ENCODE data around the gene CEP170.
"Not testable (repeated sequence)": the region's sequence is repeated elsewhere in the genome, so short reads cannot be mapped to it uniquely, and the experiment has no call there.

Gene CEP170

DNA sequence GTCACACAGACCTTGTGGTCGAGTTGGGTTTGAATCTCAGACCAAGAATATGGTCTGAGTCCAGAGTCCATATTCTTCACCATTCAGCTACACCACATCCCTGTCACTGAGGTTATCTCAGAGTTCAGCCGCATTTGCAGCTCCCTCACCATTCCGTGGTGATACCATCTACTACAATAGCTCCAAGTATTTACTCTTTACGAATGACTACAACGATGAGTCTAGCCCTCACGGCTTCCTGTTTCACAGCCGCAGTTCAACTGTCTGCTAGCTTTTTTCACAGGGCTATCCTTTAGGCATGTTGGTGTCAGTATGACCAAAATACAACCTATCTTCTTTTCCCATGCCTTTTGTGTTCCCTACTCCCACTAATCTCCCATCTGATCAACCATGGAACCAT lies 104.2 kb downstream of the CEP170 start:
- not testable (repeated sequence) for DNase-seq

GRCh38 chr1:243149120-243149519 lies 106.0 kb downstream of the CEP170 start:
- not testable (repeated sequence) for DNase-seq

- DNase-seq = not testable (repeated sequence)
These were observed 107.7 kb downstream of the CEP170 start for GRCh38 chr1:243147351-243147750.

DNA sequence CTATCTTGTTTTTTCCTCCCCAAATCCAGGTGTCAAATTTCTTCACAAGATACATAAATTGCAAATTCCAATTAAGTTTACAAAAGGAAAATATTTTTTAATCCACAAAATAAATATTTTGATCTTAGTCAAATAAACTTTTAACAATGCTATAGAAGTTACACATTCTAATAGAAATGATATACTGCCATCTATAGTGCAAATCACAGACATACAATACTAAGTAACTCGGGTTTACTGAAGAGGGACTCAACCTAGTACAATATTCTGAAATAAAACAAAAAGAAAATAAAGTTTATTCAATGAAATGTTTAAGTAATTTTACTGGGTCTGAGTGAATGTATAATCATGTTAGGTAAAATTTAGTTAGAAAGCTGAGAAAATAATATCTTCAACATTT lies 114.6 kb downstream of the CEP170 start:
- DNase-seq = not testable (repeated sequence)

- not testable (repeated sequence) for DNase-seq
These were observed 132.1 kb downstream of the CEP170 start for GRCh38 chr1:243122876-243123409.

- not testable (repeated sequence) for DNase-seq
These were observed 133.1 kb downstream of the CEP170 start for GRCh38 chr1:243121939-243122338.

DNA sequence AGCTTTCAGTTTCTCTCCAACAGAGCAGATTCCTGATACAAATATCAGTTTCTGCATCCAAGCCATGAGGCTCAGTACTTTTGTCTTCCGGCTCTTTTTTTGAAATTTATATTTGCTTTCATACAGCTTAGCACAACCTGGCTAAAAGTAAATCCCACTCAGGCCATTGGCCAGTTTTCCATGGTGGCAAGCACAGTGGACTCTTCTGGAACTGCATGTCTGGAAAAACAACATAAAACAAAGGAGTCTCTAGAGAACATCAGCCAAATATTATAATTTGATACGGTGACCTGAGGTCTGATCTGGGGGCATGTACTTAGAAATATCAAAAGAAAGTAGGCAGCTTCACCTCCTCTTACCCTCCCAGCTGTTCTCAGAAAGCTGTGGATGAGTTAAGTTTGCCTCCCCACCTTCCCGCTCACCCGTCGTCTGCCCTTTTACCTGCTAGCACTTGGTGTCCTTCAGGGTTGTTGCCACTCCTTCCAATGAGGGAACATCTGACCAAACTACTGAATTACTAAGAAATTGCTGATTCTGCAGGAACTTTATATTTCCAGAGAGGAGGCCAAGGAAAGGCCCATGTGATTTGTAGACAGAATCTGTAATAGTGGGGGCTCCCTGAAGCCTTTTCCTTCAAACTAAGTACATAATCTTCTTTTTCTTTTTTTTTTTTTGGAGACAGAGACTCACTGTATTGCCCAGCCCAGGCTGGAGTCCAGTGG lies 136.3 kb downstream of the CEP170 start:
- DNase-seq = not testable (repeated sequence)

- DNase-seq = not testable (repeated sequence)
These were observed 138.9 kb downstream of the CEP170 start for GRCh38 chr1:243116187-243116586.

DNA sequence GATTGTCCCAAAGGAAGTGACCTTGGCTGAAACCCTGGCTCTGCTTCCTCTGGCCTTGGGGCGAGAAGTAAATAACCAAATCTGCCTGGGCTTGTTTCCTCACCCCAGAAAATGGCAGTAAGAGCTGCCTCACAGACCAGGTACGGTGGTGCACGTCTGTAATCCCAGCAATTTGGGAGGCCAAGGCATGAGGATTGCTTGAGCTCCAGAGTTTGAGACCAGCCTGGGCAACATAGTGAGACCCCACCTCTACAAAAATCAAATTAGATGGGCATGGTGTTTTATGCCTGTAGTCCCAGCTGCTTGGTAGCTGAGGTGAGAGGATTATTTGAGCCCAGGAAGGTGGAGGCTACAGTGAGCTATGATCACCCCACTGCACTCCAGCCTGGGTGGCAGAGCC lies 140.3 kb downstream of the CEP170 start:
- not testable (repeated sequence) for DNase-seq

GRCh38 chr1:243114059-243114713 lies 140.9 kb downstream of the CEP170 start:
- not testable (repeated sequence) for DNase-seq

DNA sequence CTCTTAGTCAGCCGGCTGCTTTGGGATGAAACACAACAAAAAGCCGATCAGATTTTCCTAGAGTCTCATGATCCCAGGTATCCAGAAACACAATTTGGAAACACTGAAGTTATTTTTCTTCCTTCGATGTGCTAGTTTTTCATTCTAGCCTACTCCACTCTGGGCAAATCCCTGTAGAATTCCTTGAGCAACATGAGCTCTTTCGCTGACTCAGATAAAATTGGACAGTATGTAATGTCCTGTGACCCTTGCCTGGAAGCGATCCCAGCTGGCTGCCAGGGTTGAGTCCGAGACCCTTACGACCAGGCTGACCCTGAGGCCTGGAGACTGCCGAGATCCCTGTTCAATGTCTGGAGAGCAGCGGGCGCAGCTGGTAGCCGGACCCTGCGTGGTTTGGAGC lies 147.9 kb downstream of the CEP170 start:
- DNase-seq = not testable (repeated sequence)

GRCh38 chr1:243105652-243106332 lies 149.3 kb downstream of the CEP170 start:
- DNase-seq = not testable (repeated sequence)

GRCh38 chr1:243105104-243105503 lies 150.0 kb downstream of the CEP170 start:
- DNase-seq = not testable (repeated sequence)

DNA sequence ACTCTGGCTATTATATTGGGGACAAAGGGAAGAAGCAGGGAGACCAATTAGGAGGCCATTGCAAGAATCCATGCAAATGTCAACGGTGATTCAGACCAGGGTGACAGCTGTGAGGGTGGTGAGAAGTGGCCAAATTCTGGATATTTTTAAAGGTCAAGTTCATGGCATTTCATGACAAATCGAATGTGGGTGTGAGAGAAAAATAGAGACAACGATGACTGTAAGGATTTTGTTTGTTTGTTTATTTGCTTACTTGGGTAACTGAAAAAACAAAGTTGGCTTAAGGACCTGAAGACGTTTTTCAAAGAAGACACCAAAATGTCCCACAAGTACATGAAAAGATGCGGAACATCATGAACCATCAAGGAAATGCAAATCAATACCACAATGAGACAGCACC lies 150.6 kb downstream of the CEP170 start:
- not testable (repeated sequence) for DNase-seq

- DNase-seq = peak; percentile 63
These were observed 153.5 kb downstream of the CEP170 start for GRCh38 chr1:243101551-243102050.

DNA sequence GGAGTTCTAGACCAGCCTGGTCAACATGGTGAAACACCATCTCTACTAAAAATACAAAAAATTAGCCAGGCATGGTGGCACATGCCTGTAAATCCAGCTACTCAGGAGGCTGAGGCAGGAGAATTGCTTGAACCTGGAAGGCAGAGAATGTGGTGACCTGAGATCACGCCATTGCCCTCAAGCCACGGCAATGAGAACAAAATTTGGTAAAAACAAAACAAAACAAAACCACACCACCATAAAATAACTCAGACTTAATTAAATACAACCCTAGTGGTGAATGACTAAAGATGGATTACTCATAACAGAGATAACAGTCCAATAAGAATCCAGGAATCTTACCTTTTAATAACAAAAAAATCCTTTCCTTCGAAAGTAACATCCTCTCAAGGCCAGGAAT lies 167.7 kb downstream of the CEP170 start:
- not testable (repeated sequence) for DNase-seq

All from CD4-positive, alpha-beta T cell treated with Interleukin-4 for 4 hours (primary cell).